ENCODE data around the gene SLC10A7.

SLC10A7 gene

GRCh38 chr4:146247356-146247755 lies 274.4 kb downstream of the SLC10A7 start:
- no peak for DNase-seq

GRCh38 chr4:146246381-146246780 lies 275.4 kb downstream of the SLC10A7 start:
- no peak for DNase-seq

GRCh38 chr4:146245850-146246249 lies 275.9 kb downstream of the SLC10A7 start:
- no peak for DNase-seq

GRCh38 chr4:146245246-146245645 lies 276.5 kb downstream of the SLC10A7 start:
- DNase-seq = no peak

- DNase-seq = no peak
Measured at GRCh38 chr4:146244496-146244895, 277.2 kb downstream of the SLC10A7 start.

GRCh38 chr4:146243883-146244277 lies 277.9 kb downstream of the SLC10A7 start:
- no peak for DNase-seq

GRCh38 chr4:146243141-146243882 lies 278.4 kb downstream of the SLC10A7 start:
- peak in 1 of 2 experiments; percentile 33 for DNase-seq

- no peak for DNase-seq
Measured at GRCh38 chr4:146238107-146238506, 283.6 kb downstream of the SLC10A7 start.

GRCh38 chr4:146237092-146237491 lies 284.6 kb downstream of the SLC10A7 start:
- DNase-seq = no peak

GRCh38 chr4:146236216-146236615 lies 285.5 kb downstream of the SLC10A7 start:
- DNase-seq = no peak

- no peak for DNase-seq
Measured at GRCh38 chr4:146235654-146236177, 286.0 kb downstream of the SLC10A7 start.

- DNase-seq = no peak
Measured at GRCh38 chr4:146232131-146232722, 289.5 kb downstream of the SLC10A7 start.

GRCh38 chr4:146229406-146229805 lies 292.3 kb downstream of the SLC10A7 start:
- DNase-seq = no peak

GRCh38 chr4:146224326-146224966 lies 297.3 kb downstream of the SLC10A7 start:
- DNase-seq = no peak

GRCh38 chr4:146222313-146222712 lies 299.4 kb downstream of the SLC10A7 start:
- DNase-seq = no peak

GRCh38 chr4:146214238-146214637 lies 307.5 kb downstream of the SLC10A7 start, which contains the start of gene REELD1:
Gene REELD1 (plus strand): TSS chr4:146214538. CDS start chr4:146216953, 2,415 bp downstream.
- DNase-seq = no peak

GRCh38 chr4:146212781-146213180 lies 309.0 kb downstream of the SLC10A7 start:
- no peak for DNase-seq

GRCh38 chr4:146211440-146211839 lies 310.3 kb downstream of the SLC10A7 start:
- DNase-seq = no peak

GRCh38 chr4:146210890-146211289 lies 310.9 kb downstream of the SLC10A7 start:
- no peak for DNase-seq

- DNase-seq = no peak
Measured at GRCh38 chr4:146207410-146207809, 314.3 kb downstream of the SLC10A7 start.
